Right renal pelvis (tissue), 4 donors: Measurements from ENCODE around the gene ZFP64. TPM values are rescaled to one million over a fixed set of nuclear protein-coding genes. Genes with fewer than 3 reads are reported as not detected.
"Not testable (repeated sequence)": the region's sequence is repeated elsewhere in the genome, so short reads cannot be mapped to it uniquely, and the experiment has no call there.

Experiments
- DNase-seq, 4 donors: peaks; one replicate each; pipeline ENCODE4 v3.0.0-alpha.2; 2013; ENCODE audit warnings: low read depth in 4 of 4, low spot score in 3 of 4, missing footprints in 1 of 4
- polyA plus RNA-seq, 4 donors: library from polyadenylated mRNA; unstranded; fragments of 120-200 nt; gene quantifications; one replicate each; pipeline ENCODE4 v1.2.1, GENCODE V29; 2013; ENCODE audit not compliant: insufficient read length in 4 of 4

Gene ZFP64
- polyA plus RNA-seq, 4 donors: 20.3 to 21.5 (median 21.2) TPM

- DNase-seq: no peak
These were observed 25.4 kb downstream of the ZFP64 start for GRCh38 chr20:52166150-52166549.

DNA sequence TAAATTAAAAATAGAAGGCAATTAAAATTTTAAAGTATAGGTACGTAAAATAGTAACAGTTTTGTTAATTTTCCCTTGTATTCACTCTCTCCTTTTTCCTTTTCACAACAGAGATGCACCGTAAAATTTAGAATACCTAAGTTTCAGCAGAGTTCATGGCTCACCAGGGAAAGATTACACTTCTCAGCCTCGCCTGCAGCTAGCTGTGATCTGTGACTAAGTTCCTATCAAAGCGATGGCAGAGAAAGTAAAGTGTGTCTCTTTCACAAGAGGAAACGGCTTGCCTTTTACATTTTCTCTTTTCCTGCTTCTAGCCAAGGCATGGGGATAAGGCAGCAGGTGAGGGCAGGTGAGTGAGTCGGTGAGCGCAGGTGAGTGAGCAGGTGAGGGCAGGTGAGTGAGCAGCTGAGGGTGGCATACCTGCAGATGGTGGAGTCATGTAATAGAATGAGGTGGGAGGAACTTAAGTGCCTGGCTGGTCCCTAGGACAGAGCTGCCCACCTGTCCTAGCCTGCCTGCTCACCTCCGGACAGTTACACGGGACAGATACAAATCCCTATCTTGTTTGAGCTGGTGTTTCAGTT lies 30.9 kb downstream of the ZFP64 start:
- no peak for DNase-seq

DNA sequence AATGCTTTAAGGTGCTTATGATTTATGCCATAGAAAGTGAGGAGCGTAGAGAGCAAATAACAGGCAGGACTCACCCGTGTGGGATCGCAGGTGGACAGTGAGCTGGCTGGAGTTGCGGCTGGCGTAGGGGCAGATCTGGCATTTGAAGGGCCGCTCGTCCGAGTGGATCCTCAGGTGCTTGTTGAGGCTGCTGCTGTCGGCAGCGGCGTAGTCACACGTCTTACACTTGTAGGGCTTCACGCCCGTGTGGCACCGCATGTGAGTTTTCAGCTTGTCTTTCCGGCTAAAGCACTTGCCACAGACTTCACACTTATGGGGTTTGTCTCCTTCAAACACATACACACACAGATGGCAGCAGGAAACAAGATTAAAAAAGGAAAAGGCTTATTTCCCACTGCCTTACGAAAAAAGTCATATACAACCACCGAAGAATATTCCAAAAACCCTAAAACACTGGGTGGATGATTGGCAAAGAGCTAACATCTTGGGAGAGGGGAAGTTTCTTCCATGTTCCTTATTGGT lies 31.5 kb downstream of the ZFP64 start:
- no peak for DNase-seq

DNA sequence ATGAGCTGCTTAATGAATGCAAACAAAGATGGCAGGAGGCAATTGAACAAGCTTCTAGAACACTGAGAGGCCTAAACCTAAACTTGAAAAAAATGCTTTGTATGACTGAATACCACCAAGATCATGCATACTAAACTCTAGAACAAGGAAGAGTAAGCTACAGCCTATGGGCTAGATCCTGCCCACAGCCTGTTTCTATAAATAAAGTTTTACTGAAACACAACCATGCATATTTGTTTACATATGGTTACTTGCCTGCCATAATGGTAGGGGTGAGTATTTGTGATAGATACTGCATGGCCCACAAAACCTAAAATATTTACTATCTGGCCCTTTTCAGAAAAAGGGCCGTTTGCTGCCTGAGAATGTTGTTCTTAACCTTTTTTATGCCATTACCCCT lies 37.0 kb downstream of the ZFP64 start:
- no peak for DNase-seq

DNA sequence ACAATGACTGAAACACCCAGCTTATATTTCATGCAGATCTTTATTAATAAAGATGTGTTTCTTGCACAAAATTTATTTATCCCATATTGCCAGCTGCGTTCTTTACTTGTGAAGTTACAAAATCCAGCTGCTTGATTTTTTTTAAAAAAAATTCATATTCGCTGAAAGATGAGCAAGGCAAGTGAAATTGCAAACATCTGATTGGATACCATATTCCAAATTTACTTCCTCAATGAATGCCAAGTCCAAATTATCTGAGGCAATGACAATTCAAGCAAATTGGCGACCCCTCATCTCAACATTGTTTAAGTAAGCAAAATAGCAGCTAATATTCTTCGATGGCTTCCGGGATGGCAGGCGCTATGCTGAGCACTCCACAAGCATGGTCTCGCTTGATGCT lies 37.7 kb downstream of the ZFP64 start:
- DNase-seq: no peak

GRCh38 chr20:52152921-52153320 lies 38.7 kb downstream of the ZFP64 start:
- no peak for DNase-seq

GRCh38 chr20:52152416-52152815 lies 39.2 kb downstream of the ZFP64 start:
- DNase-seq: no peak

DNA sequence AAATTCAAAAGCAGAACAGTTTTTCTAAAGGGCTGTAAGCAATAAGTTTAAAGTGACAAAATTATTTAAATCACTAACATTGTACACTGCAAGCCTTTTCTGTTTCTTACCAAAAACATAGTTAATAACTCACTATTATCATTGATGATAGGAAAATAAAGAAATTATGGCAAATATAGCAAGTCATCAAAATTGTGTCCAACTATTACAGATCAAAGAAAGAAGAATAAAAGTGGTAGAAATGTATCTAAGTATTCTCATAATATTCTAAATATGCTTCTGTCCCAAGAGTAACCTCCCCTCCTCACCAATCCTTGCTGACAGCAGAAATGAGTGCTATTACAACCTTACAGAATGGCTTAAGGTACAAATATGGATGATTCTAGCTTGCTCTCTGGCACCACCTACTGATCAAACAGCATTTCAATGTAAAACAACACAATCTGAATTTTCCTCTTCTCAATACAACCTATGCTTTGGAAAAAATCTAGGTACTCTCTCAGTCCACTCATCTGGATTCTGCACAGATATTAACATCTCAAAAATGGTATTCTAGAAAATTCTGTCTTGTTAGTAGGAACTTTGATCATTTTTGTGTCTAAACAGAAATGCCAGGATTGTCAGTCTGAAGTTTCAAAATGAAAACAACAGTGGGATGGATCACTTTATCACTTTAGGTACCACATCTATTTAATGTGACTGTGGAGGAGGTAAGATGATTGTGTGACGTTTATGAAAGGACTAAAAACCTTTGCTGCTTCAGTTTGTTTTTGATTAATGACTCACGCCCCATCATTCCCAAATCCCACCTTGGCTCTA lies 40.9 kb downstream of the ZFP64 start:
- peak; percentile 13 to 31 (median 26) for DNase-seq

DNA sequence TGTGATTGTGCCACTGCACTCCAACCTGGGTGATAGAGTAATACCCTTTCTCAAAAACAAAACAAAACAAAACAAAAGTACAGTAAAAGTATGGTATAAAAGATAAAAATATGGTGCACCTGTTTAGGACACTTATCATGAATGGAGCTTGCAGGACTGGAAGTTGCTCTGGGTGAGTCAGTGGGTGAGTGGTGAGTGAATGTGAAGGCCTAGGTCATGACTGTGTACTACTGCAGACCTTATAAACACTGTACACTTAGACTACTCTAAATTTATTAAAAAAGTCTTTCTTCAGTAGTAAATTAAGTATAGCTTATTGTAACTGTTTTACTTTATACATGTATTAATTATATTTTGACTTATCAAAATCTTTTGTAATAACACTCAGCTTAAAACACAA lies 46.0 kb downstream of the ZFP64 start:
- no peak for DNase-seq

DNA sequence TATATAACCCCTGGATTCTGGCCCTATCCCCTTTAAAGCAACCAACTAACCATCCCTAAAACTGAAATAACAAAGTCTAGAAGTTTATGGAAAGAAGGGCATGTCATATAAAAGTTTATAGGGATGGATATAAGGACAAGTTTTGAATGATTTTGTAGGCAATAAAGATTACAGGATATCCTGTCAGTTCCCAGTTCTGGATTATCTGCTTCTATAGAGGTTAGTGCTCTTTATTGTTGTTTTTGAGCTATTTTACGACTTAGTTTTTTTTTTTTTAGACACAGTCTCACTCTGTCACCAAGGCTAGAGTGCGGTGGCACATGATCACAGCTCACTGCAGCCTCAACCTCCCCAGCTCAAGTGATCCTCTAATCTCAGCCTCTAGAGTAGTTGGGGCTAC lies 48.3 kb downstream of the ZFP64 start:
- DNase-seq: no peak

GRCh38 chr20:52142757-52143156 lies 48.8 kb downstream of the ZFP64 start:
- DNase-seq: no peak

DNA sequence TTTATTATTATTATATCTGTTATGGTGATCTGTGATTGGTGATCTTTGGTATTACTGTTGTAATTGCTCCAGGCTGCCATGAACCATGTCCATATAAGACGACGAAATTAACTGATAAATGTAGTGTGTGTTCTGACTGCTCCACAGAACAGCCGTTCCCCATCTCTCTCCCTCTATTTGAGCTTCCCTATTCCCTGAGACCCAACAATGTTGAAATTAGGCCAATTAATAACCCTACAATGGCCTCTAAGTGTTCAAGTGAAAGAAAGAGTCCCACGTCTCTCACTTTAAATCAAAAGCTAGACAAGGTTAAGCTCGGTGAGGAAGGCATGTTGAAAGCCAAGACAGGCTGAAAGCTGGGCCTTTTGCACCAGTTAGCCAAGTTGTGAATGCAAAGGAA lies 51.6 kb downstream of the ZFP64 start:
- DNase-seq: no peak

- DNase-seq: no peak
These were observed 53.7 kb downstream of the ZFP64 start for GRCh38 chr20:52137850-52138249.

DNA sequence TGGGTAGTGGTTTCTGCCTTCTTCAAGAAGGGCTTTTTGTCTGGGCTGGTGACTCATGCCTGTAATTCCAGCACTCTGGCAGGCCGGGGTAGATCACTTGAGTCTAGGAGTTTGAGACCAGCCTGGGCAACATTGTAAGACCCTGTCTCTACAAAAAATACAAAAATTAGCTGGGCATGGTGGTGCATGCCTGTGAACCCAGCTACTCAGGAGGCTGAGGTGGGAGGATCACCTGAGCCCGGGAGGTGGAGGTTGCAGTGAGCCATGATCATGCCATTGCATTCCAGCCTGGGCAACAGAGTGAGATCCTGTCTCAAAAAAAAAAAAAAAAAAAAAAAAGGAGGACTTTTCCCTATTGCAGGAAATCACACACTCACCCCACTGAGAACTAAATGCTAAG lies 57.9 kb downstream of the ZFP64 start:
- DNase-seq: not testable (repeated sequence)

DNA sequence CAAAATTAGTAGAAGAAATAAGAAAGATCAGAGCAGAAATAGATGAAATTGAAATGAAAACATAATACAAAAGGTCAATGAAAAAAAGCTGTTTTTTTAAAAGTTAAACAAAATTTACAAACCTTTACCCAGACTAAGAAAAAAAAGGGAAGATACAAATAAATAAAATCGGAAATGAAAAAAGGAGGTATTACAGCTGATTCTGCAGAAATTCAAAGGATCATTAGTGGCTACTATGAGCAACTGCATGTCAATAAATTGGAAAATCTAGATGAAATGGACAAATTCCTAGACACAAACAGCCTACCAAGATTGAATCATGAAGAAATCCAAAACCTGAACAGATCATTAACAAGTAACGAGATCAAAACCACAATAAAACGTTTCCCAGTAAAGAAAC lies 59.2 kb downstream of the ZFP64 start:
- no peak for DNase-seq

GRCh38 chr20:52131048-52131643 lies 60.4 kb downstream of the ZFP64 start:
- DNase-seq: no peak

- no peak for DNase-seq
These were observed 61.2 kb downstream of the ZFP64 start for GRCh38 chr20:52130406-52130805.

DNA sequence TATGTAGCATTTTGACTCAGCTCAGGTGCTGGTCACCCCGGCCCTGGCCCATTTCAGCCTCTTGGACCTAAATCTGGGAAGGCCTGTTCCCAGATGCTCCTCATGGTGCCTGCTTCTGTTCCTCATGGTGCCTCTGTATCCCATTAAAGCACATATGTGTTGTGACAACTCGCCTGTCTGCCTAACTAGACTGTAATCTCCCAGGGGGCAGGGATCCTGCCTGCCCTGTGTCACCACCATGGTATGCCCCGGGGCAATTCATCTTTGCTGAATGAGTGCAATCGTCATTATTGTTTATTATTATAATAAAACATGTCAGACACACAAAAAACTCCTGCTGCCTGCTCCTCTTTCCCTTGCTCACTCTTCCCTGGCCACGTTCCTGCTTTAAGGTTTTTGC lies 62.0 kb downstream of the ZFP64 start:
- no peak for DNase-seq

- no peak for DNase-seq
These were observed 64.3 kb downstream of the ZFP64 start for GRCh38 chr20:52127309-52127708.

DNA sequence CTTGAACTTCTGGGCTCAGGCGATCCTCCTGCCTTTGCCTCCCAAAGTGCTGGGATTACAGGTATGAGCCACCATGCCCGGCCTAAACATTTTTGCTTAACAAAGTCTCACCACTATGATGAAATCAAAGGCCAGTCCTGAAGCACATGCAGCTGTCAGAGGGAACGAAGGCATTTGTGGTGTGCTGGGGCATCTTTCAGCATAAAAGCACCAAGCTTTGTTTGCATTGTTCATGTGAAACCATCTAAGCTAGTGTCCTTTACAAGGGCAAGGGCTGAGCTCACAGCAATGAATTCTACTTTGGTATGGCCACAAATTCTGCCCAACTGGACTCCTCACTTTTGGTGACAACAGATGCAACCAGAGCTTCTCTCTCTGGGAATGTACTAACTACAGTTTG lies 66.8 kb downstream of the ZFP64 start:
- DNase-seq: no peak

GRCh38 chr20:52118696-52119095 lies 72.9 kb downstream of the ZFP64 start:
- DNase-seq: no peak
